Measurements from ENCODE around the gene TCAIM.

DNA sequence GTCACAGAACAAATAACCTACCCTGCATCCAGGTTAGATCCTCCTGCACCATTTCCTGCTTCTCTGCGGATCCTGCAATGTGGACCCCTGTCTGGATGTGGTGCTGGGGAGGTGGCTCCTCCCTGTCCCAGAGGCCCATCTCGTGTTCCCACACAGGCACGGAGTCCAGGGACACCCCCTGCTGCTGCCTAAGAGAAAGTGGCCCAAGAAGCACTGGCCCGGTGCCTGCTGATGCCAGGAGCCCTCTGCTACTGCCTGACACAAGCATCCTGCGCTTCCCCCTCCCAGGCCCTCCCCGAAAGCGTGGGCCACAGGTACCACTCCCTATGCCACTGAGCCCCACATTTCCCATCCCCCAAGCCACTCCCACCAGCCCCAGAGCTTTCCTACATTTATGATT lies 90.3 kb downstream of the TCAIM start:
- TF ChIP-seq, protein P1, sequence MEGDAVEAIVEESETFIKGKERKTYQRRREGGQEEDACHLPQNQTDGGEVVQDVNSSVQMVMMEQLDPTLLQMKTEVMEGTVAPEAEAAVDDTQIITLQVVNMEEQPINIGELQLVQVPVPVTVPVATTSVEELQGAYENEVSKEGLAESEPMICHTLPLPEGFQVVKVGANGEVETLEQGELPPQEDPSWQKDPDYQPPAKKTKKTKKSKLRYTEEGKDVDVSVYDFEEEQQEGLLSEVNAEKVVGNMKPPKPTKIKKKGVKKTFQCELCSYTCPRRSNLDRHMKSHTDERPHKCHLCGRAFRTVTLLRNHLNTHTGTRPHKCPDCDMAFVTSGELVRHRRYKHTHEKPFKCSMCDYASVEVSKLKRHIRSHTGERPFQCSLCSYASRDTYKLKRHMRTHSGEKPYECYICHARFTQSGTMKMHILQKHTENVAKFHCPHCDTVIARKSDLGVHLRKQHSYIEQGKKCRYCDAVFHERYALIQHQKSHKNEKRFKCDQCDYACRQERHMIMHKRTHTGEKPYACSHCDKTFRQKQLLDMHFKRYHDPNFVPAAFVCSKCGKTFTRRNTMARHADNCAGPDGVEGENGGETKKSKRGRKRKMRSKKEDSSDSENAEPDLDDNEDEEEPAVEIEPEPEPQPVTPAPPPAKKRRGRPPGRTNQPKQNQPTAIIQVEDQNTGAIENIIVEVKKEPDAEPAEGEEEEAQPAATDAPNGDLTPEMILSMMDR (IDR thresholded peaks at IDR 0.05; ENCODE audit: extremely low read depth in 1 of 2, insufficient read depth in 1 of 2, low read depth in 1 of 2, low read length in 2 of 2) = no peak
- TF ChIP-seq MYC (IDR thresholded peaks at IDR 0.05; ENCODE audit: low read depth, low read length) = no peak
- no peak for TF ChIP-seq POLR2A (IDR thresholded peaks at IDR 0.05; ENCODE audit: low read depth, low read length)
- TF ChIP-seq, protein P2, sequence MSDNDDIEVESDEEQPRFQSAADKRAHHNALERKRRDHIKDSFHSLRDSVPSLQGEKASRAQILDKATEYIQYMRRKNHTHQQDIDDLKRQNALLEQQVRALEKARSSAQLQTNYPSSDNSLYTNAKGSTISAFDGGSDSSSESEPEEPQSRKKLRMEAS (IDR thresholded peaks at IDR 0.05; ENCODE audit: insufficient read depth, insufficient read length) = no peak
- TF ChIP-seq JUN (IDR thresholded peaks at IDR 0.05; ENCODE audit: borderline replicate concordance, insufficient read depth, insufficient read length, low read depth) = no peak
- TF ChIP-seq EZH2 (IDR thresholded peaks at IDR 0.05; ENCODE audit: borderline replicate concordance, low read depth, low read length, severe bottlenecking) = no peak
- TF ChIP-seq FOS (IDR thresholded peaks at IDR 0.05; ENCODE audit: borderline replicate concordance, insufficient read depth, low read length) = no peak
